HepG2 (cell line): ENCODE data around the gene SEBOX. TPM values are rescaled to one million over a fixed set of nuclear protein-coding genes. Genes with fewer than 3 reads are reported as not detected.

Experiments used
- AGO1 ChIP-seq: fragments of 200-400 bp; formaldehyde crosslinking; IDR thresholded peaks from 2 replicates; pipeline ENCODE4 v1.6.1; 2017; ENCODE audit warnings: mild to moderate bottlenecking, low read depth, low read length, moderate library complexity; ENCODE audit not compliant: poor library complexity, severe bottlenecking
- ASH2L ChIP-seq: fragments of 300-600, 200-600 bp; sonication (generic); IDR thresholded peaks from 2 replicates; pipeline ENCODE4 v1.7.0; 2017; ENCODE audit warnings: low read depth, mild to moderate bottlenecking, moderate library complexity, mixed read lengths, low read length; ENCODE audit not compliant: insufficient read length
- CBFB ChIP-seq: sonication (generic); formaldehyde crosslinking; IDR thresholded peaks from 2 replicates; pipeline ENCODE4 v1.4.0; 2020; ENCODE audit warnings: missing genetic modification reagents
- CHD4 ChIP-seq: fragments of 200-600 bp; sonication (generic); IDR thresholded peaks from 2 replicates; pipeline ENCODE4 v1.7.0; 2017; ENCODE audit warnings: mild to moderate bottlenecking, low read length, borderline replicate concordance
- FOXK2 ChIP-seq: fragments of 450-650 bp; IDR thresholded peaks from 2 replicates; pipeline ENCODE4 v1.6.1; 2016
- KLF12 ChIP-seq: sonication (generic); formaldehyde crosslinking; IDR thresholded peaks from 2 replicates; pipeline ENCODE4 v1.4.0; 2020; ENCODE audit warnings: missing genetic modification reagents, borderline replicate concordance
- MEF2D ChIP-seq: sonication (generic); formaldehyde crosslinking; IDR thresholded peaks from 2 replicates; pipeline ENCODE4 v1.5.1; 2020; ENCODE audit warnings: mild to moderate bottlenecking, missing genetic modification reagents
- MEIS1 ChIP-seq: sonication (generic); formaldehyde crosslinking; IDR thresholded peaks from 2 replicates; pipeline ENCODE4 v1.9.0; 2021; ENCODE audit warnings: mild to moderate bottlenecking, missing genetic modification reagents, moderate library complexity, borderline replicate concordance
- MXI1 ChIP-seq: IDR thresholded peaks from 3 replicates; pipeline ENCODE4 v1.6.1; 2012; ENCODE audit warnings: low read depth, low read length, inconsistent platforms, borderline replicate concordance
- PHF5A ChIP-seq: IDR thresholded peaks from one replicate; pipeline ENCODE4 v1.6.1; 2018; ENCODE audit warnings: low read depth, missing genetic modification reagents; ENCODE audit not compliant: unreplicated experiment
- POLR2A ChIP-seq, 2 experiments: IDR thresholded peaks; 2 replicates each; pipeline ENCODE4 v1.6.1; 2011; ENCODE audit warnings: low read depth in 2 of 2, low read length in 2 of 2, mild to moderate bottlenecking in 1 of 2, moderate library complexity in 1 of 2; ENCODE audit not compliant: insufficient read depth in 1 of 2
- REL ChIP-seq: sonication (generic); formaldehyde crosslinking; conservative IDR thresholded peaks from 2 replicates; pipeline ENCODE4 v1.8.0; 2022; ENCODE audit warnings: mild to moderate bottlenecking, missing genetic modification reagents, moderate library complexity
- RFX3 ChIP-seq: IDR thresholded peaks from 2 replicates; pipeline ENCODE4 v1.6.1; 2016; ENCODE audit warnings: missing biosample characterization, missing genetic modification reagents
- RFXAP ChIP-seq: sonication (generic); formaldehyde crosslinking; IDR thresholded peaks from 2 replicates; pipeline ENCODE4 v1.4.0; 2020; ENCODE audit warnings: missing genetic modification reagents, borderline replicate concordance
- RNF2 ChIP-seq: fragments of 450-650 bp; conservative IDR thresholded peaks from 2 replicates; pipeline ENCODE4 v1.6.1; 2016; ENCODE audit warnings: low read depth
- SALL2 ChIP-seq: sonication (generic); formaldehyde crosslinking; IDR thresholded peaks from 2 replicates; pipeline ENCODE4 v1.8.1; 2023; ENCODE audit warnings: mild to moderate bottlenecking, missing genetic modification reagents, inconsistent platforms
- SOX5 ChIP-seq: IDR thresholded peaks from 2 replicates; pipeline ENCODE4 v1.6.1; 2016; ENCODE audit warnings: borderline replicate concordance
- SRF ChIP-seq: IDR thresholded peaks from 2 replicates; pipeline ENCODE4 v1.6.1; 2011; ENCODE audit warnings: mild to moderate bottlenecking, low read depth, low read length, moderate library complexity
- TOPORS ChIP-seq: sonication (generic); formaldehyde crosslinking; IDR thresholded peaks from 2 replicates; pipeline ENCODE4 v1.8.0; 2023; ENCODE audit warnings: mild to moderate bottlenecking, missing genetic modification reagents
- TRIM24 ChIP-seq: sonication (generic); formaldehyde crosslinking; IDR thresholded peaks from 2 replicates; pipeline ENCODE4 v1.8.0; 2022; ENCODE audit warnings: mild to moderate bottlenecking, missing genetic modification reagents
- ZBTB7B ChIP-seq: sonication (generic); formaldehyde crosslinking; IDR thresholded peaks from 2 replicates; pipeline ENCODE4 v1.4.0; 2020; ENCODE audit warnings: missing genetic modification reagents
- ZFAT ChIP-seq: sonication (generic); formaldehyde crosslinking; conservative IDR thresholded peaks from 2 replicates; pipeline ENCODE4 v1.8.1; 2023; ENCODE audit warnings: missing genetic modification reagents, inconsistent platforms
- ZNF143 ChIP-seq: sonication (generic); formaldehyde crosslinking; IDR thresholded peaks from 2 replicates; pipeline ENCODE4 v1.4.0; 2020; ENCODE audit warnings: missing genetic modification reagents
- ZNF432 ChIP-seq: sonication (generic); formaldehyde crosslinking; IDR thresholded peaks from 2 replicates; pipeline ENCODE4 v1.5.0; 2020; ENCODE audit warnings: missing genetic modification reagents, mild to moderate bottlenecking, borderline replicate concordance
- ZNF446 ChIP-seq: sonication (generic); formaldehyde crosslinking; IDR thresholded peaks from 2 replicates; pipeline ENCODE4 v1.5.0; 2020; ENCODE audit warnings: mild to moderate bottlenecking, missing genetic modification reagents
- ZNF530 ChIP-seq: sonication (generic); formaldehyde crosslinking; IDR thresholded peaks from 2 replicates; pipeline ENCODE4 v1.5.0; 2020; ENCODE audit warnings: low read depth, mild to moderate bottlenecking, missing genetic modification reagents
- polyA plus RNA-seq, 8 experiments: library from polyadenylated mRNA; depleted of rRNA in 3 of 8; stranded (reverse) in 7 of 8; unstranded in 1 of 8; fragments of >200 nt; fragmentation: Illumina TruSeq in 4 of 8; extraction: Trizol in 4 of 8; gene quantifications; 2 replicates each; pipeline versions ENCODE4 v1.2.1 to v1.2.3, GENCODE V29; 2011 to 2016; ENCODE audit warnings: low read depth in 4 of 8, missing spikeins in 1 of 8, mixed read lengths in 1 of 8; ENCODE audit not compliant: insufficient read depth in 1 of 8
- total RNA-seq, 5 experiments: library from RNA; depleted of rRNA; stranded (reverse); fragments of >200 nt; fragmentation: Illumina TruSeq; extraction: Trizol; gene quantifications; 2 replicates each; pipeline ENCODE4 v1.2.3, GENCODE V29; 2016; ENCODE audit warnings: low read depth in 1 of 5
- TF ChIP-seq, protein P1 (sequence below): sonication (generic); formaldehyde crosslinking; IDR thresholded peaks from 2 replicates; pipeline ENCODE4 v1.4.0; 2020; ENCODE audit warnings: mild to moderate bottlenecking, missing genetic modification reagents
- TF ChIP-seq, protein P2 (sequence below): sonication (generic); formaldehyde crosslinking; IDR thresholded peaks from 2 replicates; pipeline ENCODE4 v1.4.0; 2020; ENCODE audit warnings: missing genetic modification reagents, borderline replicate concordance
- TF ChIP-seq, protein P3 (sequence below): sonication (generic); formaldehyde crosslinking; IDR thresholded peaks from 2 replicates; pipeline ENCODE4 v1.4.0; 2020; ENCODE audit warnings: missing genetic modification reagents

The SEBOX gene
- total and polyA plus RNA-seq, 2 of the 13 experiments (the other 11 are each of a cell fraction or from before 2014, with no cell fraction given) = not detected

DNA sequence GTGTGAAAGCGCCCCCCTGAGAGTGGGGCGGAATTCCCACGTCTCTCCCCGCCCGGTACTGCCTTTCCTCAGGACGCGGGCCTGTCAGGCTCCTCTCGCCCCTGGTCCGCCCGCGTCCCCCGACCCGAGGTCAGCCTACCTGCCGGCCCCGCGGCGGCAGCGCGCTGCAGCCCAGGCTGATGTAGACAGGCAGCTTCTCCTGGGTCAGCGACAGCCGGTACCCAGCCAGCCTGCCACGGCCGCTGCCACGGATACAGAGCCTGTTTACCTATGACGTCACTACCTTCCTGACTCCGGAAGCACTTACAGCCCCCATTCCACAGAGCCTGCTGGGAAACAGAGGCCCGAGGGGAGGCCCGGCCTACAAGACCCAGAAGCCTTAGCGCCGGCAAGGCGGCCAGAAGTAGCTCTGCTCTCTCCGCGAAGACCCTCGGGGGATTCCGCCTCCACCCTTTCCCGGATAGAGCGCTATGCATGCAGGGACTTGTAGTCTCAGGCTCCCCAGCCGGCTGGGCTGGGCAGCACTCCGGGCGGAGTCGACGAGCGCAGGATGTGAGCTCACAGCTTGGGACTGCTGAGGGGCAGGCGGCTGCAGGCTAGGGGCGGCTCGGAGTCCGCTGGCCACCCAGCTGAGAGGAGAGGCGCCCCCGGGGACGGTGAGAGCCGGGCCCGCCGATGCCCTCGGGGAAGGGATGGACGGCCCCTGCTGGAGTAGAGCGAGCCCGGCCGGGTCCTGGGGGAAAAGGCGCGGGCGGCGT is 29.6 kb downstream of the SEBOX start, which contains the start of the genes IFT20 and TNFAIP1 (continued):
- peak; percentile 89 for TF ChIP-seq RFXAP (CRISPR knock-in tag)
- no peak for TF ChIP-seq ZNF432 (CRISPR knock-in tag)
- TF ChIP-seq, protein P1, sequence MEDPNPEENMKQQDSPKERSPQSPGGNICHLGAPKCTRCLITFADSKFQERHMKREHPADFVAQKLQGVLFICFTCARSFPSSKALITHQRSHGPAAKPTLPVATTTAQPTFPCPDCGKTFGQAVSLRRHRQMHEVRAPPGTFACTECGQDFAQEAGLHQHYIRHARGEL = no peak
- TF ChIP-seq TOPORS (CRISPR knock-in tag) = 0 out of 2 replicates have a peak, but pooled peaks have one; percentile 52
- TF ChIP-seq CHD4 = no peak
- TF ChIP-seq CBFB (CRISPR knock-in tag) = peak; percentile 60
- peak; percentile 96 for TF ChIP-seq FOXK2
- no peak; the same call in 1 of the 2 replicates for TF ChIP-seq MEF2D (CRISPR knock-in tag)
- no peak for TF ChIP-seq PHF5A (CRISPR knock-in tag)
- peak; percentile 38; the same call in 1 of the 2 replicates for TF ChIP-seq MEIS1 (CRISPR knock-in tag)
- TF ChIP-seq ZFAT (CRISPR knock-in tag) = no peak
- TF ChIP-seq SALL2 (CRISPR knock-in tag) = peak; percentile 88
- TF ChIP-seq TRIM24 (CRISPR knock-in tag) = no peak
- peak; percentile 92; the same call in 2 of the 3 replicates for TF ChIP-seq MXI1
- no peak for TF ChIP-seq ZNF446
- TF ChIP-seq ZBTB7B = peak; percentile 95
- TF ChIP-seq POLR2A (IDR thresholded peaks at IDR 0.05; ENCODE audit: insufficient read depth in 1 of 2, low read depth in 2 of 2, low read length in 2 of 2) = peak; percentile 42 to 87; a peak in 3 of 4 replicates
- TF ChIP-seq, protein P2, sequence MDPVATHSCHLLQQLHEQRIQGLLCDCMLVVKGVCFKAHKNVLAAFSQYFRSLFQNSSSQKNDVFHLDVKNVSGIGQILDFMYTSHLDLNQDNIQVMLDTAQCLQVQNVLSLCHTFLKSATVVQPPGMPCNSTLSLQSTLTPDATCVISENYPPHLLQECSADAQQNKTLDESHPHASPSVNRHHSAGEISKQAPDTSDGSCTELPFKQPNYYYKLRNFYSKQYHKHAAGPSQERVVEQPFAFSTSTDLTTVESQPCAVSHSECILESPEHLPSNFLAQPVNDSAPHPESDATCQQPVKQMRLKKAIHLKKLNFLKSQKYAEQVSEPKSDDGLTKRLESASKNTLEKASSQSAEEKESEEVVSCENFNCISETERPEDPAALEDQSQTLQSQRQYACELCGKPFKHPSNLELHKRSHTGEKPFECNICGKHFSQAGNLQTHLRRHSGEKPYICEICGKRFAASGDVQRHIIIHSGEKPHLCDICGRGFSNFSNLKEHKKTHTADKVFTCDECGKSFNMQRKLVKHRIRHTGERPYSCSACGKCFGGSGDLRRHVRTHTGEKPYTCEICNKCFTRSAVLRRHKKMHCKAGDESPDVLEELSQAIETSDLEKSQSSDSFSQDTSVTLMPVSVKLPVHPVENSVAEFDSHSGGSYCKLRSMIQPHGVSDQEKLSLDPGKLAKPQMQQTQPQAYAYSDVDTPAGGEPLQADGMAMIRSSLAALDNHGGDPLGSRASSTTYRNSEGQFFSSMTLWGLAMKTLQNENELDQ (CRISPR knock-in tag) = no peak
- TF ChIP-seq ZNF143 (CRISPR knock-in tag) = peak; percentile 100
- TF ChIP-seq SOX5 (CRISPR knock-in tag) = peak; percentile 25; the same call in 1 of the 2 replicates
- no peak for TF ChIP-seq REL (CRISPR knock-in tag)
- TF ChIP-seq RNF2 = 0 out of 2 replicates have a peak, but pooled peaks have one; percentile 31
- TF ChIP-seq AGO1 = peak; percentile 79
- peak; percentile 67 for TF ChIP-seq RFX3
- TF ChIP-seq SRF = no peak
- TF ChIP-seq ZNF530 (CRISPR knock-in tag) = no peak
- TF ChIP-seq ASH2L = peak; percentile 68
- TF ChIP-seq, protein P3, sequence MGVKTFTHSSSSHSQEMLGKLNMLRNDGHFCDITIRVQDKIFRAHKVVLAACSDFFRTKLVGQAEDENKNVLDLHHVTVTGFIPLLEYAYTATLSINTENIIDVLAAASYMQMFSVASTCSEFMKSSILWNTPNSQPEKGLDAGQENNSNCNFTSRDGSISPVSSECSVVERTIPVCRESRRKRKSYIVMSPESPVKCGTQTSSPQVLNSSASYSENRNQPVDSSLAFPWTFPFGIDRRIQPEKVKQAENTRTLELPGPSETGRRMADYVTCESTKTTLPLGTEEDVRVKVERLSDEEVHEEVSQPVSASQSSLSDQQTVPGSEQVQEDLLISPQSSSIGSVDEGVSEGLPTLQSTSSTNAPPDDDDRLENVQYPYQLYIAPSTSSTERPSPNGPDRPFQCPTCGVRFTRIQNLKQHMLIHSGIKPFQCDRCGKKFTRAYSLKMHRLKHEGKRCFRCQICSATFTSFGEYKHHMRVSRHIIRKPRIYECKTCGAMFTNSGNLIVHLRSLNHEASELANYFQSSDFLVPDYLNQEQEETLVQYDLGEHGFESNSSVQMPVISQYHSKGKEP (CRISPR knock-in tag) = no peak
- peak; percentile 61; the same call in 1 of the 2 replicates for TF ChIP-seq KLF12 (CRISPR knock-in tag)
